PFSK-1 (cell line): ENCODE data around the gene DPF1.

ENCODE experiments used
- POLR2AphosphoS5 ChIP-seq: IDR thresholded peaks from 2 replicates; pipeline ENCODE4 v1.6.1; 2012; ENCODE audit warnings: low read depth, mild to moderate bottlenecking, control low read depth, low read length, moderate library complexity
- SIN3A ChIP-seq: IDR thresholded peaks from 2 replicates; pipeline ENCODE4 v1.6.1; 2012; ENCODE audit warnings: mild to moderate bottlenecking, low read length, moderate library complexity, borderline replicate concordance; ENCODE audit not compliant: insufficient read depth
- TAF1 ChIP-seq: IDR thresholded peaks from 2 replicates; pipeline ENCODE4 v1.6.1; 2012; ENCODE audit warnings: low read length, control low read depth, borderline replicate concordance; ENCODE audit not compliant: insufficient read depth

DNA sequence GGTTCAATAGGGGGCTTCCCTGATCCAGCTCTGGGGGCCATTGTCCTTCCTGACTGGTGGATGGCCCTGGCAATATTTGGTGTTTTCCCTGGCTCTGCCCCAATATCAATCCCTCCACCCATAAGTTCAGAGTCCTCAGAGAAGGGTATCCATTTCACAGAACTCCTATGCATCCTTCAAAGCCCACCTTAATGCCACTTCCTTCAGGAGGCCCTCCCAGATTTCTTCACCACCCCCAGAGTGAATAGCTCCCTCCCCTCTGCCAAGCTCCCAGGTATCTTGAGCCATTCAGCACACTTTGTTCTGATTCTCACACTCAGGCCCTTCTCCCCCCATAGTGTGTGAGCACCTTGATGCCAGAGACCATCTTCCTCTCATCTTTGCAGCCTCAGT is 26.4 kb upstream of the DPF1 start:
- TF ChIP-seq POLR2AphosphoS5: no peak
- no peak for TF ChIP-seq SIN3A
- TF ChIP-seq TAF1: no peak
